Measurements from ENCODE around the gene TDRD9. TPM values are rescaled to one million over a fixed set of nuclear protein-coding genes. Genes with fewer than 3 reads are reported as not detected.

The TDRD9 gene
- total RNA-seq, 1 donor from 2014 or later = 2.5 TPM

GRCh38 chr14:103890821-103891666, 37.2 kb upstream of the TDRD9 start:
- DNase-seq (ENCODE audit: missing footprints) = peak; percentile 60
- intact Hi-C loops (cut with DNase I) = no loop called here

GRCh38 chr14:103891667-103892215, 36.5 kb upstream of the TDRD9 start:
- ATAC-seq (no peak), DNase-seq (ENCODE audit: missing footprints) (peak; percentile 9)
- intact Hi-C loops (cut with DNase I) = no loop called here

More at GRCh38 chr14:103890821-103891666, 37.2 kb upstream of the TDRD9 start:
- ATAC-seq = peak; percentile 12

- peak; percentile 53 for DNase-seq (ENCODE audit: missing footprints)
- ATAC-seq = no peak
- intact Hi-C loops (cut with DNase I) = no loop called here
Measured at GRCh38 chr14:103892247-103892646, 36.0 kb upstream of the TDRD9 start.

GRCh38 chr14:103894034-103894722, 34.1 kb upstream of the TDRD9 start:
- intact Hi-C loops (cut with DNase I) = no loop called here
- ATAC-seq (no peak), DNase-seq (ENCODE audit: missing footprints) (peak; percentile 56)

GRCh38 chr14:103894723-103895059, 33.6 kb upstream of the TDRD9 start:
- DNase-seq (ENCODE audit: missing footprints) (peak; percentile 11), ATAC-seq (no peak)
- intact Hi-C loops (cut with DNase I) = no loop called here

GRCh38 chr14:103896578-103896977, 31.7 kb upstream of the TDRD9 start:
- DNase-seq (ENCODE audit: missing footprints) = no peak
- intact Hi-C loops (cut with DNase I) = no loop called here

GRCh38 chr14:103897075-103897947, 30.9 kb upstream of the TDRD9 start:
- ATAC-seq (peak; percentile 63), DNase-seq (ENCODE audit: missing footprints) (peak; percentile 65)
- intact Hi-C loops (cut with DNase I) = no loop called here

More at GRCh38 chr14:103896578-103896977, 31.7 kb upstream of the TDRD9 start:
- ATAC-seq = no peak

- ATAC-seq = no peak
- intact Hi-C loops (cut with DNase I) = no loop called here
- peak; percentile 4 for DNase-seq (ENCODE audit: missing footprints)
Measured at GRCh38 chr14:103898204-103898603, 30.1 kb upstream of the TDRD9 start.

- no peak for DNase-seq (ENCODE audit: missing footprints)
- intact Hi-C loops (cut with DNase I) = no loop called here
- no peak for ATAC-seq
Measured at GRCh38 chr14:103898711-103899110, 29.5 kb upstream of the TDRD9 start.

- DNase-seq (ENCODE audit: missing footprints) (no peak), ATAC-seq (no peak)
- intact Hi-C loops (cut with DNase I) = no loop called here
Measured at GRCh38 chr14:103899316-103899715, 28.9 kb upstream of the TDRD9 start.

GRCh38 chr14:103899833-103900232, 28.4 kb upstream of the TDRD9 start:
- DNase-seq (ENCODE audit: missing footprints) (no peak), ATAC-seq (no peak)
- intact Hi-C loops (cut with DNase I) = no loop called here

- intact Hi-C loops (cut with DNase I) = no loop called here
Measured at GRCh38 chr14:103904493-103905107, 23.7 kb upstream of the TDRD9 start.

GRCh38 chr14:103905842-103906456, 22.3 kb upstream of the TDRD9 start:
- no peak for DNase-seq (ENCODE audit: missing footprints)
- no peak for ATAC-seq
- intact Hi-C loops (cut with DNase I) = no loop called here

More at GRCh38 chr14:103904493-103905107, 23.7 kb upstream of the TDRD9 start:
- no peak for DNase-seq (ENCODE audit: missing footprints)
- ATAC-seq = no peak

- intact Hi-C loops (cut with DNase I) = no loop called here
- DNase-seq (ENCODE audit: missing footprints) (no peak), ATAC-seq (no peak)
Measured at GRCh38 chr14:103908580-103908979, 19.7 kb upstream of the TDRD9 start.

- intact Hi-C loops (cut with DNase I) = loop anchor here (1.0 to 2.0 kb wide), 2 partner anchors 101 to 195 kb away; partner anchors contain the start of genes XRCC3 and ZFYVE21
- ATAC-seq = no peak
Measured at GRCh38 chr14:103909531-103910261, 18.6 kb upstream of the TDRD9 start.

GRCh38 chr14:103910262-103910935, 17.9 kb upstream of the TDRD9 start:
- ATAC-seq (peak; percentile 97), DNase-seq (ENCODE audit: missing footprints) (peak; percentile 83)
- intact Hi-C loops (cut with DNase I) = loop anchor here (1.0 to 2.0 kb wide), 2 partner anchors 102 to 196 kb away; partner anchors contain the start of genes XRCC3 and ZFYVE21

More at GRCh38 chr14:103909531-103910261, 18.6 kb upstream of the TDRD9 start:
- no peak for DNase-seq (ENCODE audit: missing footprints)
